Activated B cell treated with CpG ODN at 0.5 μM for 24 hours (primary cell): ENCODE measurements around the gene SYPL1. TPM values are rescaled to one million over a fixed set of nuclear protein-coding genes. Genes with fewer than 3 reads are reported as not detected.

ENCODE experiments used
- ATAC-seq: fragments of 200-7000 bp; cut with Tn5 transposase; one replicate; pipeline ENCODE4 v1.10.0; 2021; ENCODE audit warnings: low read depth, mild to moderate bottlenecking, moderate library complexity
- CTCF ChIA-PET: fragments of 350-600 bp; sonication (Branson Sonifier 250); formaldehyde crosslinking; loops from one replicate; lab custom pipeline; 2021; ENCODE audit warnings: antibody characterized with exemption; lab: Charles Lee
- POLR2A ChIA-PET: fragments of 350-600 bp; sonication (Branson Sonifier 250); formaldehyde crosslinking; loops from one replicate; lab custom pipeline; 2021; ENCODE audit warnings: antibody characterized with exemption; lab: Charles Lee
- DNase-seq: peaks from one replicate; pipeline ENCODE4 v3.0.0; 2022
- H3K27ac Mint-ChIP-seq: one replicate; pipeline ENCODE4 v1.8.0; 2020; ENCODE audit warnings: mixed read lengths
- H3K27me3 Mint-ChIP-seq: one replicate; pipeline ENCODE4 v1.8.0; 2021; ENCODE audit warnings: mixed read lengths
- H3K36me3 Mint-ChIP-seq: one replicate; pipeline ENCODE4 v1.8.0; 2021; ENCODE audit warnings: low read depth, mixed read lengths
- H3K4me1 Mint-ChIP-seq: one replicate; pipeline ENCODE4 v1.8.0; 2021; ENCODE audit warnings: mixed read lengths
- H3K4me3 Mint-ChIP-seq: one replicate; pipeline ENCODE4 v1.8.0; 2020; ENCODE audit warnings: mild to moderate bottlenecking, mixed read lengths
- H3K9me3 Mint-ChIP-seq: one replicate; pipeline ENCODE4 v1.8.0; 2020; ENCODE audit warnings: mixed read lengths
- CTCF ChIP-seq: fragments of 200-600 bp; IDR thresholded peaks from one replicate; pipeline ENCODE4 v1.8.0; 2022; ENCODE audit warnings: antibody characterized with exemption, mild to moderate bottlenecking
- intact Hi-C: fragments of 100-400 bp; cut with micrococcal nuclease; formaldehyde crosslinking; loops from one replicate; pipeline ENCODE4 v1.15.1; 2024
- total RNA-seq: library from RNA; stranded (reverse); gene quantifications from 2 replicates; pipeline ENCODE4 v1.2.3, GENCODE V29; 2022

SYPL1 gene
- total RNA-seq, 1 donor from 2014 or later: 116 TPM

GRCh38 chr7:106042196-106042611, 69.9 kb downstream of the SYPL1 start:
- peaks cover 11% of the 10 kb centered on the region for H3K4me1 Mint-ChIP-seq
- H3K9me3 Mint-ChIP-seq: no peaks in the 10 kb centered on the region
- no peaks in the 10 kb centered on the region for H3K27me3 Mint-ChIP-seq
- DNase-seq: no peak
- ChIA-PET POLR2A (interaction anchor here (0.7 to 1.3 kb wide), 3 partner anchors 70 to 281 kb away, joined by 4 to 5 read pairs (median 5); partner anchors contain the start of gene SYPL1), CTCF (interaction anchor here (0.7 to 9.2 kb wide), 26 partner anchors 9 to 392 kb away, joined by 3 to 124 read pairs (median 5); no protein-coding TSS in a partner anchor)
- no peak overlapping the region for H3K4me3 Mint-ChIP-seq
- no peak for ATAC-seq
- intact Hi-C loops: loop anchor here (1.0 to 5.0 kb wide), 7 partner anchors 33 to 390 kb away; partner anchors contain the start of gene ATXN7L1
- no peak overlapping the region for H3K27ac Mint-ChIP-seq
- H3K36me3 Mint-ChIP-seq: no peaks in the 10 kb centered on the region
- no peak for TF ChIP-seq CTCF

- Mint-ChIP-seq H3K9me3 (no peaks in the 10 kb centered on the region), H3K4me3 (no peak overlapping the region), H3K36me3 (no peaks in the 10 kb centered on the region), H3K27me3 (no peaks in the 10 kb centered on the region), H3K27ac (no peak overlapping the region), H3K4me1 (peaks cover 19% of the 10 kb centered on the region)
- peak; percentile 53 for TF ChIP-seq CTCF
- intact Hi-C loops: loop anchor here (5.0 kb wide), 1 partner anchor 109 kb away; no protein-coding TSS in a partner anchor
- ChIA-PET POLR2A (interaction anchor here (1.3 kb wide), 1 partner anchor 71 kb away, joined by 4 read pairs; the partner anchor contains the start of gene SYPL1), CTCF (interaction anchor here (1.1 to 9.2 kb wide), 15 partner anchors 8 to 389 kb away, joined by 3 to 124 read pairs (median 5); no protein-coding TSS in a partner anchor)
- ATAC-seq: peak; percentile 66
- DNase-seq: no peak
Measured at GRCh38 chr7:106041140-106041717, 70.9 kb downstream of the SYPL1 start.

Other genes starting within 250 kb of the SYPL1 start
- 14.4 and 18.6 TPM in 2 replicates for gene ATXN7L1, start 235.7 kb downstream of the SYPL1 start, total RNA-seq
- 0.56 and 0.75 TPM in 2 replicates for gene CDHR3, start 149.0 kb downstream of the SYPL1 start, total RNA-seq
- gene NAMPT, start 172.7 kb upstream of the SYPL1 start, total RNA-seq: 84.3 and 90.2 TPM in 2 replicates